GM23338 (cell line): Measurements from ENCODE around the gene ZNF638.

Experiments used
- CREB1 ChIP-seq: fragments of 250-450 bp; sonication (Bioruptor Pico); IDR thresholded peaks from 2 replicates; pipeline ENCODE4 v1.5.0; 2020; ENCODE audit warnings: low read depth, mild to moderate bottlenecking, moderate library complexity
- CTCF ChIP-seq, 2 experiments: fragments of 200-600 bp in 1 of 2; sonication (generic) in 1 of 2; conservative IDR thresholded peaks; 2 replicates each; pipeline versions ENCODE4 v1.5.1 to v1.6.1; 2016 to 2017; ENCODE audit warnings: antibody characterized with exemption in 2 of 2, low read depth in 2 of 2, mild to moderate bottlenecking in 2 of 2, moderate library complexity in 1 of 2
- ETS1 ChIP-seq: IDR thresholded peaks from 2 replicates; pipeline ENCODE4 v1.6.1; 2016; ENCODE audit warnings: antibody characterized with exemption
- EZH2 ChIP-seq: fragments of 200-600 bp; sonication (generic); IDR thresholded peaks from one replicate; pipeline ENCODE4 v1.8.0; 2017; ENCODE audit warnings: antibody characterized with exemption, mild to moderate bottlenecking, low read depth; ENCODE audit not compliant: unreplicated experiment
- EZH2phosphoT487 ChIP-seq: fragments of 200-600 bp; sonication (generic); IDR thresholded peaks from one replicate; pipeline ENCODE4 v1.8.1; 2018; ENCODE audit warnings: antibody characterized with exemption; ENCODE audit not compliant: unreplicated experiment
- NANOG ChIP-seq: IDR thresholded peaks from 2 replicates; pipeline ENCODE4 v1.6.1; 2016; ENCODE audit warnings: antibody characterized with exemption, borderline replicate concordance
- POLR2AphosphoS5 ChIP-seq: IDR thresholded peaks from 2 replicates; pipeline ENCODE4 v1.6.1; 2016; ENCODE audit warnings: antibody characterized with exemption, low read depth
- REST ChIP-seq: IDR thresholded peaks from one replicate; pipeline ENCODE4 v1.6.1; 2018; ENCODE audit warnings: antibody characterized with exemption; ENCODE audit not compliant: unreplicated experiment
- STAT1 ChIP-seq: IDR thresholded peaks from one replicate; pipeline ENCODE4 v1.6.1; 2016; ENCODE audit warnings: antibody characterized with exemption; ENCODE audit not compliant: unreplicated experiment
- ZNF114 ChIP-seq: fragments of 250-450 bp; sonication (Bioruptor Pico); IDR thresholded peaks from 2 replicates; pipeline ENCODE4 v1.5.0; 2020; ENCODE audit warnings: mild to moderate bottlenecking, moderate library complexity
- ZNF331 ChIP-seq: fragments of 250-450 bp; sonication (Bioruptor Pico); IDR thresholded peaks from 2 replicates; pipeline ENCODE4 v1.5.0; 2020; ENCODE audit warnings: low read depth, mild to moderate bottlenecking, moderate library complexity
- ZNF462 ChIP-seq: fragments of 250-450 bp; sonication (Bioruptor Pico); IDR thresholded peaks from 2 replicates; pipeline ENCODE4 v1.5.0; 2020; ENCODE audit warnings: mild to moderate bottlenecking, moderate library complexity

GRCh38 chr2:71409611-71410010 is 78.0 kb downstream of the ZNF638 start:
- no peak for TF ChIP-seq NANOG
- TF ChIP-seq CREB1 (CRISPR knock-in tag) = no peak
- TF ChIP-seq EZH2 = no peak
- no peak for TF ChIP-seq POLR2AphosphoS5
- no peak for TF ChIP-seq CTCF (conservative IDR thresholded peaks at IDR 0.05; ENCODE audit: low read depth in 2 of 2)
- no peak for TF ChIP-seq REST
- TF ChIP-seq EZH2phosphoT487 = no peak
- no peak for TF ChIP-seq STAT1
- no peak for TF ChIP-seq ETS1
- TF ChIP-seq ZNF331 (CRISPR knock-in tag) = no peak
- TF ChIP-seq ZNF462 (CRISPR knock-in tag) = no peak
- no peak for TF ChIP-seq ZNF114
